ENCODE measurements around the gene RPN2. TPM values are rescaled to one million over a fixed set of nuclear protein-coding genes. Genes with fewer than 3 reads are reported as not detected.

Gene RPN2
- total and polyA plus RNA-seq, 2 of the 13 experiments (the other 11 are each of a cell fraction or from before 2014, with no cell fraction given): 587 to 1,818 TPM

GRCh38 chr20:37192137-37192854 is 13.2 kb downstream of the RPN2 start (continued):
- no peak for TF ChIP-seq ZNF558 (CRISPR knock-in tag; IDR thresholded peaks at IDR 0.05; ENCODE audit: borderline replicate concordance)
- TF ChIP-seq SATB2 (CRISPR knock-in tag; IDR thresholded peaks at IDR 0.05): no peak
- 0 out of 2 replicates have a peak, but pooled peaks have one; percentile 17 for TF ChIP-seq ZFX (CRISPR knock-in tag; IDR thresholded peaks at IDR 0.05; ENCODE audit: low read depth)
- TF ChIP-seq ELF3 (CRISPR knock-in tag; IDR thresholded peaks at IDR 0.05): 0 out of 2 replicates have a peak, but pooled peaks have one; percentile 47
- TF ChIP-seq SOX5 (CRISPR knock-in tag; IDR thresholded peaks at IDR 0.05; ENCODE audit: borderline replicate concordance): peak; percentile 78
- TF ChIP-seq ZNF235 (CRISPR knock-in tag; IDR thresholded peaks at IDR 0.05; ENCODE audit: borderline replicate concordance): no peak
- TF ChIP-seq ZNF639 (CRISPR knock-in tag; conservative IDR thresholded peaks at IDR 0.05): 0 out of 2 replicates have a peak, but pooled peaks have one; percentile 41
- no peak for TF ChIP-seq PHF8 (CRISPR knock-in tag; IDR thresholded peaks at IDR 0.05)
- peak; percentile 72; the same call in 1 of the 2 replicates for TF ChIP-seq PRDM10 (CRISPR knock-in tag; IDR thresholded peaks at IDR 0.05; ENCODE audit: low read depth)
- TF ChIP-seq KLF16 (CRISPR knock-in tag; IDR thresholded peaks at IDR 0.05): peak in 1 of 2 experiments; percentile 72; a peak in 1 of 4 replicates
- TF ChIP-seq ZNF879 (CRISPR knock-in tag; IDR thresholded peaks at IDR 0.05): no peak
- peak; percentile 76; the same call in 1 of the 2 replicates for TF ChIP-seq MIXL1 (CRISPR knock-in tag; IDR thresholded peaks at IDR 0.05)
- no peak for TF ChIP-seq SP1 (IDR thresholded peaks at IDR 0.05)
- peak; percentile 25; the same call in 1 of the 2 replicates for TF ChIP-seq SP1 (CRISPR knock-in tag; IDR thresholded peaks at IDR 0.05)
- TF ChIP-seq ZNF12 (CRISPR knock-in tag; IDR thresholded peaks at IDR 0.05): 0 out of 2 replicates have a peak, but pooled peaks have one; percentile 32
- peak; percentile 51 for TF ChIP-seq STAG1 (CRISPR knock-in tag; IDR thresholded peaks at IDR 0.05)
- TF ChIP-seq IKZF5 (CRISPR knock-in tag; IDR thresholded peaks at IDR 0.05): 0 out of 2 replicates have a peak, but pooled peaks have one; percentile 32
- TF ChIP-seq ZMYM3 (CRISPR knock-in tag; IDR thresholded peaks at IDR 0.05): peak; percentile 57; the same call in 1 of the 2 replicates
- peak; percentile 87 for TF ChIP-seq THAP7 (CRISPR knock-in tag; IDR thresholded peaks at IDR 0.05)
- TF ChIP-seq CREBL2 (CRISPR knock-in tag; IDR thresholded peaks at IDR 0.05; ENCODE audit: borderline replicate concordance): no peak
- TF ChIP-seq PPARG (CRISPR knock-in tag; conservative IDR thresholded peaks at IDR 0.05): peak; percentile 9; the same call in 1 of the 2 replicates
- TF ChIP-seq ERF (CRISPR knock-in tag; IDR thresholded peaks at IDR 0.05): 0 out of 2 replicates have a peak, but pooled peaks have one; percentile 55
- TF ChIP-seq POLR2AphosphoS2 (IDR thresholded peaks at IDR 0.05; ENCODE audit: low read depth, low read length): 0 out of 2 replicates have a peak, but pooled peaks have one; percentile 73

Measured in HepG2 (cell line).